ENCODE results near the gene HIP1. TPM values are rescaled to one million over a fixed set of nuclear protein-coding genes. Genes with fewer than 3 reads are reported as not detected.
A peak's percentile ranks its signal among the peaks of the same experiment; 100 is the strongest.

HIP1 gene
- total and polyA plus RNA-seq, 12 donors = 7.0 to 32.4 (median 23.4) TPM

DNA sequence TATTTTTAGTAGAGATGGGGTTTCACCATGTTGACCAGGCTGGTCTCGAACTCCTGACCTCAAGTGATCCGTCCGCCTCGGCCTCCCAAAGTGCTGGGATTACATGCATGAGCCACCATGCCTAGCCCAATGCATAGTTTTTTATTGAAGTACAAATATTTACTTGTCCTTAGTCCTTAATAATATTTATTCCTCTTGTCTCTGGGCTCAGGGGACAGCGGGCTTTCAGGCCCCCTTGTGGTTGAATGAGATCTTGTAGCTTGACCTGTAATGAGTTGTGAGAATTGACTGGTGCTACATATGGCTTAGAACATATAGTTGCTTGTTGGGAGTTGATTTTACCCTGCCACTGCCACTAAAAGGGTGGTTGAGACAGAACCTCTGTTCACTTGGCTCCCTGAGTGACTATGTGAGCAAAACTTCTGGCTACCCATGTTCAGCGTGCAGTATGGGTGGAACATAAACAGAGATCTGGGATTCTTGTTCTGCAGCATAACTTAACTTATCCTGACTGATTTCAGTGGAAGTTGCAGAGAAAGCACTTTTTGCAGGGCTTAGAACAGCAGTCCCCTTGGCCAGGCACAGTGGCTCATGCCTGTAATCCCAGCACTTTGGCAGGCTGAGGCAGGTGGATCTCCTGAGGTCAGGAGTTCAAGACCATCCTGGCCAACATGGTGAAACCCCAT lies 18.4 kb upstream of the HIP1 start:
- ATAC-seq (peak in 1 of 8 donors; percentile 53), DNase-seq (peak in 1 of 2 donors; percentile 17)
- no peaks in the 10 kb centered on the region for H3K27me3 ChIP-seq
- no peaks in the 10 kb centered on the region for H3K9me3 ChIP-seq
- peaks cover 0 to 1% (median 0%) of the 10 kb centered on the region in 9 donors for H3K4me1 ChIP-seq
- no peaks in the 10 kb centered on the region for H3K36me3 ChIP-seq
- TF ChIP-seq, protein P1, sequence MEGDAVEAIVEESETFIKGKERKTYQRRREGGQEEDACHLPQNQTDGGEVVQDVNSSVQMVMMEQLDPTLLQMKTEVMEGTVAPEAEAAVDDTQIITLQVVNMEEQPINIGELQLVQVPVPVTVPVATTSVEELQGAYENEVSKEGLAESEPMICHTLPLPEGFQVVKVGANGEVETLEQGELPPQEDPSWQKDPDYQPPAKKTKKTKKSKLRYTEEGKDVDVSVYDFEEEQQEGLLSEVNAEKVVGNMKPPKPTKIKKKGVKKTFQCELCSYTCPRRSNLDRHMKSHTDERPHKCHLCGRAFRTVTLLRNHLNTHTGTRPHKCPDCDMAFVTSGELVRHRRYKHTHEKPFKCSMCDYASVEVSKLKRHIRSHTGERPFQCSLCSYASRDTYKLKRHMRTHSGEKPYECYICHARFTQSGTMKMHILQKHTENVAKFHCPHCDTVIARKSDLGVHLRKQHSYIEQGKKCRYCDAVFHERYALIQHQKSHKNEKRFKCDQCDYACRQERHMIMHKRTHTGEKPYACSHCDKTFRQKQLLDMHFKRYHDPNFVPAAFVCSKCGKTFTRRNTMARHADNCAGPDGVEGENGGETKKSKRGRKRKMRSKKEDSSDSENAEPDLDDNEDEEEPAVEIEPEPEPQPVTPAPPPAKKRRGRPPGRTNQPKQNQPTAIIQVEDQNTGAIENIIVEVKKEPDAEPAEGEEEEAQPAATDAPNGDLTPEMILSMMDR (IDR thresholded peaks at IDR 0.05) = peak in 8 of 9 donors; percentile 11 to 54 (median 46)
- intact Hi-C loops (cut with DNase I) = loop anchor here in 4 of 10 donors (10.0 kb wide), 3 partner anchors 102 to 222 kb away; no protein-coding TSS in a partner anchor
- no peak overlapping the region for H3K27ac ChIP-seq
- 80 to 82% methylated on average over 6 of the region's 6 CpGs for WGBS, 2 donors
- H3K4me3 ChIP-seq = no peak overlapping the region

DNA sequence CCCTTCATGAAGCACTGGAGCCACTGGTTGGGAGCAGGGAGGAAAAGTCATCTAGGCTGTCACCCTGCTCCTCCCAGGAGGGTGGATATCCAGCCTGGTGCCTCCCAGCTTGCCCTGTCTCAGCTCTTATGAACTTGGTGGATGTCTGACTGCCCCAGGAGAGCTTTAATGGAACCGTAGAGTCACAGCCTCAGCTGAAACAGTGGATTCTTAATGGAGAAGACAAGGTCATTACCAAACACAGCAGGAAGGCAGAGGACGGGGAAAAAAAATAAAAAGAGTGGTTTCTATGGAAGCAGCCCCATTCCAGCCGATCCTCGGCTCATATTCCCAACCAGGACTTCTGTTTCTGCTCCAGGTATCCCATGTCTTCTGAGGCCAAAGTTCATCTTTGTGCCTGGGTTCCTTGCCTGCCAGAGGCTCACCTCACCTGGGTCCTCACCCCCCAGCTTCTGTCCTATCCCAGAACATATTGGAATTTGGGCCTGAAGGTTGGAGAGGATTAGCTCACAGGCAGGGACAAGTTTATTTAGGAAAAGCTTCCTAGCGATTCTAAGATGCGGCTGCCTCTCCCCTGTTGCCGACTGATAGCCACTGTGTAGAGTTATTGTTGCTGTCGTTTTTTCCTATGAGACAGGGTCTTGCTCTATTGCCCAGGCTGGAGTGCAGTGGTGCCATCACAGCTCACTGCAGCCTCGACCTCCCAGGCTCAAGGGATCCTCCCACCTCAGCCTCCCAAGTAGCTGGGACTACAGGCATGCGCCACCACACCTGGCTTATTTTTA lies 17.7 kb upstream of the HIP1 start:
- intact Hi-C loops (cut with DNase I) = loop anchor here in 4 of 10 donors (10.0 kb wide), 3 partner anchors 102 to 222 kb away; no protein-coding TSS in a partner anchor
- TF ChIP-seq, protein P1 (IDR thresholded peaks at IDR 0.05) = no peak
- Histone ChIP-seq H3K4me3 (no peak overlapping the region), H3K9me3 (no peaks in the 10 kb centered on the region), H3K4me1 (no peaks in the 10 kb centered on the region), H3K27ac (no peak overlapping the region), H3K27me3 (no peaks in the 10 kb centered on the region), H3K36me3 (no peaks in the 10 kb centered on the region)
- no peak for DNase-seq
- ATAC-seq = peak in 1 of 8 donors; percentile 42
- WGBS, 2 donors = 71 to 73% methylated on average over 10 of the region's 10 CpGs

DNA sequence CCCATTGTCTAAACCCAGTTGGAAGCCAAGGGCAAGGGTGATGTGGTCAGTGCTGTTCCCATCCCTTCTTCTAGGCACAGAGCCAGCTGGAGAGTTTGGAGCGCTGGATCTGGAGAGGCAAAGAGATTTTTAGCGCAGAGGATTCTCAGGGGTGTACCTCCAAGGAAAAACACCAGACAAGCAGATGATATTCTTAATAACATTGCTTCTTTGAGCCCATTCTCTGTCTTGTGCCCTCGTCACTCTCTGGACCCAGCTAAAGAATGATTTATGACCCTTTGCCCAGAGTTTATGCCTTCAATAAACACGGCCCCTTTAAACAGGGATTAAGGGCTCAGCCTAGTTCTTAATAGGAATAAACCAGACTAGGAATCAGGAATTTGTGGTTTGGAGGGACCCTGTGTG lies 4.7 kb upstream of the HIP1 start:
- DNase-seq (peak in 1 of 2 donors; percentile 35), ATAC-seq (no peak)
- H3K4me1 ChIP-seq = peaks cover 0 to 22% (median 10%) of the 10 kb centered on the region in 9 donors
- no peaks in the 10 kb centered on the region for H3K36me3 ChIP-seq
- intact Hi-C loops (cut with DNase I) = no loop called here
- TF ChIP-seq, protein P1 (IDR thresholded peaks at IDR 0.05) = no peak
- no peak overlapping the region for H3K4me3 ChIP-seq
- H3K27ac ChIP-seq = peak overlapping the region in 4 of 10 donors; percentile 0 to 58 (median 34)
- H3K27me3 ChIP-seq = no peaks in the 10 kb centered on the region
- H3K9me3 ChIP-seq = no peaks in the 10 kb centered on the region
- WGBS, 2 donors = 54 to 61% methylated on average over 4 of the region's 4 CpGs

- Histone ChIP-seq H3K4me1 (peaks cover 0 to 32% (median 19%) of the 10 kb centered on the region in 9 donors), H3K4me3 (no peak overlapping the region), H3K9me3 (no peaks in the 10 kb centered on the region), H3K36me3 (no peaks in the 10 kb centered on the region), H3K27ac (peak overlapping the region in 6 of 10 donors; percentile 8 to 82 (median 35)), H3K27me3 (no peaks in the 10 kb centered on the region)
- TF ChIP-seq, protein P1 (IDR thresholded peaks at IDR 0.05) = no peak
- ATAC-seq = no peak
- peak; percentile 34 to 71 for DNase-seq
- intact Hi-C loops (cut with DNase I) = no loop called here
- WGBS, 2 donors = 40 to 44% methylated on average over 13 of the region's 13 CpGs
These were observed 2.2 kb upstream of the HIP1 start for GRCh38 chr7:75740846-75741497.
